Activated T-helper 1 cell treated with Interleukin-2 at 50 U/mL for 16 hours (primary cell): Measurements from ENCODE around the gene BTBD9.

ENCODE experiments used
- DNase-seq: peaks from one replicate; pipeline ENCODE4 v3.0.0-alpha.2; 2020; ENCODE audit warnings: low read depth

Gene BTBD9

GRCh38 chr6:38160831-38161230 is 478.9 kb downstream of the BTBD9 start:
- no peak for DNase-seq

- no peak for DNase-seq
Measured at GRCh38 chr6:38159596-38159995, 480.1 kb downstream of the BTBD9 start.

GRCh38 chr6:38158762-38159350 is 480.9 kb downstream of the BTBD9 start:
- DNase-seq, result no peak

DNA sequence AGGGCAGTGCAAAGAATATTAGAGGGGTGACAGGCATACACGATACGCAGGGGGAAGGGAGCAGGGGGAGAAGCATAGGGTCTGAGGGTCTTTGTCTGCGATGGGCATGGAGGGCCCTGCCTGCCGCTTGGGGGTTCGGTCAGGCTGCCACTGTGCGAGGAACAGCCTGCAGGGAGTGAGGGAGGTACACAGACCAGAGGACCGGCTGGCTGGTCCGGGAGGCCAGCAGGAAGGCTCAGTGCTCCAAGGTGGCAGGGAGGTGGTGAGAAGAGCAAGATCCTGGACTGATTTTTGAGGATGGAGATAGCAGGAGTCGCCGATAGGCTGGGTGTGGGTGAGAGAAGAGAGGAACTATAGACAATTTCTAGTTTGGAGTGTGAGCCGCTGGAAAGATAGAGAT is 481.8 kb downstream of the BTBD9 start:
- DNase-seq, result no peak

- no peak for DNase-seq
Measured at GRCh38 chr6:38156818-38157565, 482.7 kb downstream of the BTBD9 start.

GRCh38 chr6:38155621-38156204 is 484.0 kb downstream of the BTBD9 start:
- no peak for DNase-seq

- DNase-seq, result no peak
Measured at GRCh38 chr6:38155144-38155543, 484.6 kb downstream of the BTBD9 start.

- no peak for DNase-seq
Measured at GRCh38 chr6:38154731-38155130, 485.0 kb downstream of the BTBD9 start.

GRCh38 chr6:38153798-38154345 is 485.9 kb downstream of the BTBD9 start:
- no peak for DNase-seq

DNA sequence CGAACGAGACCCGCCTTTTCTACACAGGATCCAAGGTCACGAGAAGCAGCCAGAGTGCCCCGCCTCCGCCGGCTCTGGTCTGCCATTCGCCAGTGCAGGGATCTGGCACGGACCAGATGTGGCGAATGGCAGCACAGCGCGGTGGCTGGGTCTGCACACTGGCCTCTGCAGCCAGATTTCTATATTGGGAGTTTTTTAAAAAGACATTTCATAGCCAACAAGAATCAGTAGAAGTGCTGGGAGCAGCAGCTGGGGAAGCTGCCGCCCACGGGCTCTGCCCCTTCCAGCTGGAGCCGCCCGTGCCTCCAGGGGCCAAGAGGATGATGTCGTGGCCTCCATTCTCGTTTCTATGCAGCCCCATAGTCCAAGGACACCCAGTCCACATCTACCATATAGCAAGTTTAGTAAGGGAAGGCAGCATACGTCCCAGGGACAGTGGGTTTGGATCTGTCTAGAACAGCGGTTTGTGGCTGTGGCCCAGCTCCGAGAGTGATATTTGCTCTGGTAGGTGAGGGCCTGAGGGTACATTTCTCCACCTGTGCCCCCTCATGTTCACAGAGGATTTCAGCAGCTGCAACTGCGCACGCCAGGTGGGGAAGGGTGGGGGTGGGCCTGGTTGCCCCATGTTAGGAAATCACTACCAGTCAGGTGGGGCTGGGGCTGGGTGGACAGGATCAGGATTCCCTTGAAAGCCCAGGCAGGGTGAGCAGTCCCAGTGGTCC is 486.5 kb downstream of the BTBD9 start:
- no peak for DNase-seq

DNA sequence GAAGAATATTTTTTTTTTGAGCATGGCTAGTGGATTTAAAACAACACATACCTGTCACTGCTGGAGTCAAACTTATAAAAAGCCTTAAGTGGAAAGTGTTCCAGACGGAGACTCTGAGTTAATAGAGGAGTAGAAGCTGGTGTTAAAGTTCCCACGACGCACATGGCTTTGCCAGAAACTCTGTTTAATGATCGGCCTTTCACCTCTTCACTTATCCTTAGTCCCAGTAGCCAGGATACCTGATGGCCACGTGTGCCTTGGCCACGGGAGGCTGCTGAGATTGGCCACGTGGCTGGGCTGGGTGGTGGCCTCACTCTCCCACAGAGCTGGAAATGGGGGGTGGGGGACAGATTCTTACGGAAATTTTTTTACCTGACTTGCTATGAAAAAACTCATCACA is 487.1 kb downstream of the BTBD9 start:
- DNase-seq, result no peak

DNA sequence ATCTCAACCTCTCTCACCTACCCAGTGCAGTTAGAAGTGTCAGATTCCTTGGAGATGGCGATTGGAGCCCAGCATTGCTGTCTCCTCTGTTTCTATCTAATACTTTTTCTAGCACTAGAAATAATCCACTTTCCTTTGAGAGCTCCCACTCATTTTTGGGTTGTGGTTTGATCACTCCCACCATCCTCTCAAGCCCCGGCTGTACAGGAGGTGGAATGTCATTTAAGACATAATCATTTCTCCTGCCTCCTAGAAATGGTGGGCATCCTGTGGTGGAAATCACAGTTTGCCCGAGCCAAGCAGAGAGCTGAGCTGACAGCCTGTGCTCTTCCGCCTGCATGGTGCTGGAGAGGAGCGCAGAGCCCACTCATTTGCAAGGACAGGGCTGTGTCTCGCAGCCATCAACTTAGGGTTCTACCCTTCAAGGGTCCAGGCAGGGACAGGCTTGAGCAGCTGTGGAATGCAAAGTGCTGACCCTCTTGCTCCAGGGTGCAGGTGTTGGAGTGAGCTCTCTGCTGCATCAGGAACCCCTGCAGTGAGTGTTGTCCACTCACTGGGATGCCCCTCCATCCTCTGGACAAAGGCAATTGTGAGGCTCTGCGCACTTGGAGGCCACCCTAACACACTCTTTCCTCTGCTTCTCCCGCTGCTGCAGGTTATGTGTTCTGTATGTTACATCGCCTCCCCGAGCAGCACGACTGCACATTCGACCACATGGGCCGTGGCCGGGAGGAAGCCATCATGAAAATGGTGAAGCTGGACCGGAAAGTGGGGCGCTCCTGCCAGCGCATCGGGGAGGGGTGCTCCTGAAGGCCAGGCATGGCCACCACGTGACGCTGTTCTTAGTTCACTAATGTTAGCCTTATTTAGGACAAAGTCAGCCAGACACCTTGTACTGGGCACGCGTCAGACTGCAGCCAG is 487.9 kb downstream of the BTBD9 start:
- no peak for DNase-seq

- DNase-seq, result no peak
Measured at GRCh38 chr6:38150681-38151296, 488.9 kb downstream of the BTBD9 start.

GRCh38 chr6:38150021-38150420 is 489.7 kb downstream of the BTBD9 start:
- DNase-seq, result no peak

DNA sequence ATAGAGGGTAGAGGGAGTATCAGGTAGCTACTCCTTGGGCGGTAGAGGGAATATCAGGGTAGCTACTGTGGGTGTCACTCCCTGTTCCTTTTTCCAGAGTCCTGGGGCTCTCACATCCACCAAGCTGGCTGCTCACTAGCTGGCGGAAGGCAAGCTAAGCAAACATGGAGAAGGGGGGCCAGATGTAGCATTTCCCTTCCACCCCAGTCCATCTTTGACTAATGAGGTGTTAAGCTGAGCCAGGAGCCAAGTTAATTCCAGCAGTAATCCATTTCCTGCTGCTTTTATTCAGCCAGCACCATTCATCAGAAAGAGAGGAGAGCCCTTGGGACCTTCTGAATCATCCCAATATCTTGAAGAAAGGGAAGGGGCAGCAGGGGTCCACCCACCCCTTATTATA is 490.2 kb downstream of the BTBD9 start:
- DNase-seq, result no peak

DNA sequence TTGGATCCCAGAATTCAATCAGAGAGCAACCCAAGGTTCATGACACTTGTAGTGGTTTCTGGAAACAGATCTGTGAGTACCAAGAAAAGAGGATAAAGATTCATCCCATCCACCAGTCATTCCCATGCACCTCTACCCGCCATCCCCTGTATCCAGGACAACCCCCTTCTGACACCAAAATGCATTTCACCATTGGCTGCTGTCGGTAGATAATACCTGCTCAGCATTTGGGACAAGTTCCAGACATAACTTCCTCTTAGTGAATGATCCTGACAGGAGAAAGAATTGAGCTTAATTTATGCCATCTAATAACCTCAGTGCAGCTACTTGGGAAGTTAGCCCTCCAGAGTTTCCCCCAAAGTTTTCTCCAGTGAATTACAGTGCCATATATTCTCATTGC is 491.1 kb downstream of the BTBD9 start:
- no peak for DNase-seq

GRCh38 chr6:38146734-38147027 is 493.0 kb downstream of the BTBD9 start:
- no peak for DNase-seq

GRCh38 chr6:38146021-38146733 is 493.6 kb downstream of the BTBD9 start:
- DNase-seq, result no peak

DNA sequence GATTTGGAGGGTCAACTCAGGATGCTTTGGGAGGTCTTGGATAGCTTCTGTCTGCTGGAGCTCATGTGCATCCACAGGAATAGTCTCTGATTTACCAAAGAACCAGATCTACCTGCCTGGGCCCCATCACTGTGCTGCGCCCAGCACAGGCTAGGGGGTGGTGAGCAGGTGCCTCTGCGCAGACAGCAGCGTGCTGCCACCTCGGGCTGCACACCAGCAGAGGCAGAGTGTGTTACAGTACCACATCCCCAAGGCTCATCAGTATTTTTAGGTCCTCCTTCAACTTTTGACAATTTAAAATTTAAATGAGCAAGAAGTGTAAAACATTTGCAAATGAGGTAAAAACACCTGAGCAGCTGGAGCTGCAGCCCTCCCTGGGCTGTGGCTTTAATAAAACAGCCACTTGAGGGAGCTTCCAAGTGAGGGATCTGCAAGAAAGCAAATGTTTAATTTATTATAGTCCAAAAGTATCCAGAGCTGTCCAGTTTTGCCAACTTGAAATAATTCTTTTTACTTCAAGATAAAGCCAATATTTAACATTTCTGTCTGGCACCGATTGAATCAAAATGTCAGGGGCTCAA is 495.3 kb downstream of the BTBD9 start:
- no peak for DNase-seq
